ENCODE data around the gene ACY1.

DNA sequence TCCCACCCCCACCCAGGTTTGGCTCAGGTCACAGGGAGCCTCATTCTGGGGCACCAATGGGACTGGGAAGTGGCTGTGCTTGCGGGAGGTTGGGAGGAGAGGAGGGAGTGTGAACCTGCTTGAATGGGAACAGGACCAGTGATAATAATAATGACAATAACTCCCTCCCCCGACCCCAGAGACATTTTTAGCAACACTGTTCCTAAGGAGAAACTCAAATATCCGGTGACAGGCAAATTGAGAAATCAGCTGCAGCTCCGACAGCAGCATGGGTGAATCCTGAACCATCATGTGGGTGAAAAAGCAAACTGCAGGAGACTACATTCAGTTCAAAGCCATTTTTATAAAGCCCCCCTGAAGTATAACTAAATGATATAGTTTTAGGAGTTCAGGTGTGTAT is 24.0 kb downstream of the ACY1 start:
- TF ChIP-seq CTCF (IDR thresholded peaks at IDR 0.05; ENCODE audit: low read length): no peak
- TF ChIP-seq EZH2 (optimal IDR thresholded peaks at IDR 0.05; ENCODE audit: low read depth, low read length): no peak
- no peak for TF ChIP-seq EZH2phosphoT487 (IDR thresholded peaks at IDR 0.05; ENCODE audit: low read length)

Data from MM.1S (cell line).